Measurements from ENCODE around the gene MAP3K13. TPM values are rescaled to one million over a fixed set of nuclear protein-coding genes. Genes with fewer than 3 reads are reported as not detected.

The MAP3K13 gene
- total and polyA plus RNA-seq, 3 experiments from 2014 or later = 14.1 to 41.0 (median 15.2) TPM

DNA sequence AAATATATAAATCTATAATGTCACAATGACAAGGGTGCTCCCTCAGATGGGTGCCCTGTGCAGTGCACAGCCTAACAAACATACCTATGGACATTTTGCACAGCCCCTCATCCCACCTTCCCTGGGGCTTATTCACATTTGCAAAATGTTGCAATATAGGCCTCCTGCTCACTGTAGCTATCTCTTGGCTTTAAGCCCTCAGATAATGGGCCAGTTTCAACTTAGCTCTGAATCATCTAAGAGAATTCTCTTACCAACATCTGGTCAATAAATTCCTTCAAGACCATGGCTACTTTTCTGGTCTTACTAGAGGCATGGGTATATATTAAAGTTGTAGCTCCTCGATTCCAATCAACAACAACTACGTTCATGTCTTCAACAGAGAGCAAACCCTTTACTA, 171.6 kb downstream of the MAP3K13 start:
- H3K4me1 ChIP-seq (ENCODE audit: insufficient read depth, low read length) = no peaks in the 10 kb centered on the region
- no peak overlapping the region for H3K4me3 ChIP-seq (ENCODE audit: low read length)
- no peaks in the 10 kb centered on the region for H3K27me3 ChIP-seq (ENCODE audit: insufficient read depth, low read length, poor library complexity, severe bottlenecking)
- no peaks in the 10 kb centered on the region for H3K27me3 Mint-ChIP-seq
- no peaks in the 10 kb centered on the region for H3K36me3 ChIP-seq (ENCODE audit: insufficient read depth, low read length)
- no peaks in the 10 kb centered on the region for H3K9me3 ChIP-seq (ENCODE audit: low read length)
- H3K4me1 Mint-ChIP-seq = peaks cover 5 to 7% (median 7%) of the 10 kb centered on the region in 3 donors
- no peaks in the 10 kb centered on the region for H3K9me3 Mint-ChIP-seq
- DNase-seq = no peak
- ChIA-PET CTCF (interaction anchor here (0.9 kb wide), 1 partner anchor 25 kb away, joined by 3 read pairs; no protein-coding TSS in a partner anchor), POLR2A (no interaction called here)
- no peak overlapping the region for H3K4me3 Mint-ChIP-seq
- H3K27ac Mint-ChIP-seq = no peak overlapping the region
- H3K36me3 Mint-ChIP-seq = no peaks in the 10 kb centered on the region
- H3K27ac ChIP-seq (ENCODE audit: low read depth, low read length) = no peak overlapping the region

DNA sequence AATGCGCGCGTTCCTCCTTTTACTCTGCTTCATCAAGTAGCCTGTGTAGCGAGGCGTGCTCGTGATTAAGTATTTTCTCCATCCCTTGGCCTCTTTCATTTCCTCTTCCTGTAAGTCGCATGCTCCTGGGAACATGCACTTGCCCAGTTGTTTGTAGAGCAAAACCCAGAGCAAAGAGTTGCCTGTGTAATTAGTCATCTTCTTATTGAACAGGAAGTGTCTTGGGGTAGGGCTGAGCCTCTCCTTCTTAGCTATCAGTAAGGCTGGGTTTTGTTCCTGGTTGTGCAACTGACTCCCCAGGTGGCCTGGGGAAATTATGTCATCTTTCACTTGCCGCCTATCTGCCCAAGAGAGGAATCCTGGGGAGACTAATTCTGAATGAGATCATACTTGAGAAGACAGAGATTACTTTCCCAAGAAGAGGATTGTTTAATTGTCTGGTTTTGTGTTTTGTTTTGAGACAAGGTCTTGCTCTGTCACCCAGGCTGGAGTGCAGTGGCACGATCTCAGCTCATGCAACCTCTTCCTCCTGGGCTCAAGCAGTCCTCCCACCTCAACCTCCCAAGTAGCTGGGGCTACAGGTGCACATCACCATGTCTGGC, 174.5 kb downstream of the MAP3K13 start:
- Mint-ChIP-seq H3K27me3 (peaks cover 0 to 2% of the 10 kb centered on the region in 2 donors), H3K27ac (peak overlapping the region in 3 of 8 donors; percentile 29 to 74 (median 72)), H3K4me3 (peak overlapping the region in 2 of 7 donors; percentile 41 to 42), H3K9me3 (no peaks in the 10 kb centered on the region), H3K4me1 (peaks cover 5 to 7% (median 7%) of the 10 kb centered on the region in 3 donors), H3K36me3 (no peaks in the 10 kb centered on the region)
- no peaks in the 10 kb centered on the region for H3K27me3 ChIP-seq (ENCODE audit: insufficient read depth, low read length, poor library complexity, severe bottlenecking)
- DNase-seq = no peak
- no peaks in the 10 kb centered on the region for H3K9me3 ChIP-seq (ENCODE audit: low read length)
- H3K36me3 ChIP-seq (ENCODE audit: insufficient read depth, low read length) = no peaks in the 10 kb centered on the region
- no peaks in the 10 kb centered on the region for H3K4me1 ChIP-seq (ENCODE audit: insufficient read depth, low read length)
- ChIA-PET POLR2A (no interaction called here), CTCF (no interaction called here)
- no peak overlapping the region for H3K27ac ChIP-seq (ENCODE audit: low read depth, low read length)
- no peak overlapping the region for H3K4me3 ChIP-seq (ENCODE audit: low read length)

Other genes with a start within 250 kb of the MAP3K13 start
- gene C3orf70, start 210.1 kb upstream of the MAP3K13 start, total RNA-seq = under 1 TPM in 1 of 2 experiments, not detected in 1; 0.07 TPM
- gene C3orf70, start 210.1 kb upstream of the MAP3K13 start, polyA plus RNA-seq = not detected
- gene EHHADH, start 109.1 kb upstream of the MAP3K13 start, total RNA-seq = 1 to 10 TPM; 1.7 to 2.2 TPM
- gene EHHADH, start 109.1 kb upstream of the MAP3K13 start, polyA plus RNA-seq = 0.94 TPM
- 10 to 100 TPM; 19.4 to 19.7 TPM for gene TMEM41A, start 135.9 kb downstream of the MAP3K13 start, total RNA-seq
- gene TMEM41A, start 135.9 kb downstream of the MAP3K13 start, polyA plus RNA-seq = 27.4 TPM
- gene LIPH, start 189.5 kb downstream of the MAP3K13 start, total RNA-seq = not detected
- gene LIPH, start 189.5 kb downstream of the MAP3K13 start, polyA plus RNA-seq = not detected
- 10 to 100 TPM; 41.2 to 41.5 TPM for gene SENP2, start 223.2 kb downstream of the MAP3K13 start, total RNA-seq
- 15.3 TPM for gene SENP2, start 223.2 kb downstream of the MAP3K13 start, polyA plus RNA-seq

Measured in CD8-positive, alpha-beta memory T cell (primary cell).